Large intestine (tissue), 3 donors: Measurements from ENCODE around the gene SCN1A. TPM values are rescaled to one million over a fixed set of nuclear protein-coding genes. Genes with fewer than 3 reads are reported as not detected.
"Not testable (repeated sequence)": the region's sequence is repeated elsewhere in the genome, so short reads cannot be mapped to it uniquely, and the experiment has no call there.

Experiments
- DNase-seq, 2 donors: peaks; one replicate each; pipeline versions ENCODE4 v3.0.0 to v3.0.0-alpha.2; 2013
- H3K27ac ChIP-seq: one replicate; pipeline ENCODE4 v1.5.1; 2013; ENCODE audit warnings: low read length
- H3K27me3 ChIP-seq: 2 replicates; pipeline ENCODE4 v1.6.1; 2013; ENCODE audit warnings: low read length; ENCODE audit not compliant: control insufficient read depth, insufficient read depth
- H3K36me3 ChIP-seq: 2 replicates; pipeline ENCODE4 v1.6.1; 2013; ENCODE audit warnings: low read length; ENCODE audit not compliant: control insufficient read depth, insufficient read depth
- H3K4me1 ChIP-seq: one replicate; pipeline ENCODE4 v1.6.1; 2013; ENCODE audit warnings: low read length; ENCODE audit not compliant: control insufficient read depth, insufficient read depth
- H3K4me3 ChIP-seq: one replicate; pipeline ENCODE4 v1.5.1; 2013; ENCODE audit warnings: low read length
- H3K9me3 ChIP-seq: one replicate; pipeline ENCODE4 v1.6.1; 2013; ENCODE audit warnings: mild to moderate bottlenecking, low read depth, low read length, moderate library complexity; ENCODE audit not compliant: control insufficient read depth
- WGBS: methylation state at CpG from one replicate; pipeline ENCODE4 v1.1.5; 2013; ENCODE audit warnings: low lambda C conversion rate; ENCODE audit not compliant: insufficient coverage; 5-methylcytosine and 5-hydroxymethylcytosine counted together
- polyA plus RNA-seq: library from polyadenylated mRNA; unstranded; fragments of 120-200 nt; gene quantifications from one replicate; pipeline ENCODE4 v1.2.1, GENCODE V29; 2013

SCN1A gene
- polyA plus RNA-seq, 1 donor: 0.21 TPM

DNA sequence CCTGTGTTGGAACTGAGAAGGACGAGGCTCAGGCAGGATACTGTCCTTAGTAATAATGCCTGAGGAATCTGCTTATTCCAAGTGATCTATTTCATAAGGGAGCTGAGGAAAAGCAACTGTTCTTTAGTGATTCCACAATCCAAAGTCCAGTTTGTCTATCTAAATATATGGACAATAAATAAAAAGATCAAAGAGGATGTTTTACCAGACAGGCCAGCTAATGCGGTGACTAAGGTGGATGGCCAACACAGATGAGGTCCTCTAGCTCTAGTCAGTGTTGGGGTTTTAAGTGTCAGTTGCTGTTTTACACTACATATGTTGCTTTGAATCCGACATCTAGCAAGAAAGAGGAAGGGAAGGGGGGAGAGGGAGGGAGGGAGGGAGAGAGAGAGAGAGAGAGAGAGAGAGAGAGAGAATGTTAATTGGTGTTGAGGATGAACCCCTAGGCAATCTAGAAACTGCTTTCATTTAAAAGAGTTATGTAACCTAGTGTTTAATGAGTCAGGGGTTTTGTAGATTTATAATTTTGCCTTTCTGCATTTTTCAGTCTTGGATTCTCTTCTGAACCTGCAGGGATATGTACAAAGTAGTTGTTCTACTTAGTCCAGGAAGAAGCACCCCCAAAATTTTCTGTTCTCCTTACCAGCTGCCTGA is 27.0 kb upstream of the SCN1A start:
- no peak overlapping the region for H3K27ac ChIP-seq
- no peaks in the 10 kb centered on the region for H3K27me3 ChIP-seq
- H3K9me3 ChIP-seq: peaks cover 3% of the 10 kb centered on the region
- no peak overlapping the region for H3K4me3 ChIP-seq
- WGBS: 0% methylated on average over 1 of the region's 3 CpGs
- H3K4me1 ChIP-seq: no peaks in the 10 kb centered on the region
- no peaks in the 10 kb centered on the region for H3K36me3 ChIP-seq
- DNase-seq: no peak

DNA sequence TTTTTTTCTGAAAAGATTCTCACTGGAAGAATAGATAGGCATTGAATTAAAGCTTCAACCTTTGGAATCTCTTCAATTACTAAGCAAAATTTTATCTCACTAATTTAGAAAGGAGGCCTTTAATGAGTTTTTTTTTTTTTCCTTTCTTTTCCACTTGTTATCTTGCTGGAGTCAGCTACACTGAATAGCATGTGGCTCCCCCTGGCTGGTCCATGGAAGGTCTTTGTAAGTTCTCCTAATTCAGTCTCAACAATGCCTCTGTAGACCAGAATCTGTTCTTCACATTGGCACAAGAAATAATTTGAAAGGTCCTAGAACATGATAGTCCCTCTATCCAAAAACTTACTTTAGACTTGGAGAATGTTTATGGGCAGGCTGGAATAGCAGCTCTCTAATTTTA is 24.2 kb upstream of the SCN1A start:
- no peak overlapping the region for H3K27ac ChIP-seq
- H3K4me1 ChIP-seq: no peaks in the 10 kb centered on the region
- no peak overlapping the region for H3K4me3 ChIP-seq
- no peak for DNase-seq
- no peaks in the 10 kb centered on the region for H3K27me3 ChIP-seq
- H3K36me3 ChIP-seq: no peaks in the 10 kb centered on the region
- H3K9me3 ChIP-seq: peaks cover 3% of the 10 kb centered on the region

DNA sequence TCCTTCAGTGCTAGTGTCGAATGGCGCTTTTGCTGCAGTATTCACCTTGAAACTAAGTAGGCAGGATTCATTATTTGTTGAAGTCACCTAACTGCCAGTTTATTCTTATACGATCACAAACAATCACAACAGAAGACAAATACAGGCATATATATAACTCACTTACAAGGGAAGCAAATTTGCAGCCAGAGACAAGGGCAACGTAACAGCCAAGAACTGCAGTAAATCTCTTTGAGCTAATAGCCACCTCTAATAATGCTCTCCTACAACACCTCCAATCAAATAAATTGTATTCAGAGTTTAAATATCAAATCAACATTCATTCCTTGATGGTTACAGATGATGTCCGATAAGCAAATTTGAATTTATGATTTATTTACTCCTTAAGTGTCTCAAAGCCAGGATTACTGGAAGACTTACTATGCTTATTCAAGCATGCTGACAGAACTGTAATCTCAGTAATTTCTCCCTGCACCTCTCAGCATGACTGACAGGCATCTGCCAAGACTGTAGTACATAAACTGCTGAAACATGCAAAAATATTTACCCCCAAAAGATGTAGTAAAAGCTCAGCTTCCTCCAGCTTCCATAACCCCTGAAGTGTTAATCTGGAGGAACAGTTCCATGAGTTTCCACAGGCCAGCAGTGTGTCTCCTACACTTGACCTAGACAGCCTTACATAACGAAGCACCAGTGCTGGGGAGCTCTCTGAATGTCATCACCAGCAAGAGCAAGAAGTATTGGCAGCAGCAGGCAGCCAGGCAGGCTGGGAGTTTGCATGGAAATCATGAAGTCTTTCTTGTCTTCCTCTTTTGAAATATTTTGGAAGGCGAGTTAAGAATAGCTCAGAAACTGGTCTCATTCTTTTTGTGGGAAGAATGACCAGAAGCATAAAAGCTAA is 20.9 kb upstream of the SCN1A start:
- H3K4me3 ChIP-seq: no peak overlapping the region
- H3K4me1 ChIP-seq: no peaks in the 10 kb centered on the region
- H3K36me3 ChIP-seq: no peaks in the 10 kb centered on the region
- WGBS: 100% methylated on average over 1 of the region's 7 CpGs
- no peak for DNase-seq
- H3K27ac ChIP-seq: no peak overlapping the region
- no peaks in the 10 kb centered on the region for H3K9me3 ChIP-seq
- H3K27me3 ChIP-seq: no peaks in the 10 kb centered on the region

DNA sequence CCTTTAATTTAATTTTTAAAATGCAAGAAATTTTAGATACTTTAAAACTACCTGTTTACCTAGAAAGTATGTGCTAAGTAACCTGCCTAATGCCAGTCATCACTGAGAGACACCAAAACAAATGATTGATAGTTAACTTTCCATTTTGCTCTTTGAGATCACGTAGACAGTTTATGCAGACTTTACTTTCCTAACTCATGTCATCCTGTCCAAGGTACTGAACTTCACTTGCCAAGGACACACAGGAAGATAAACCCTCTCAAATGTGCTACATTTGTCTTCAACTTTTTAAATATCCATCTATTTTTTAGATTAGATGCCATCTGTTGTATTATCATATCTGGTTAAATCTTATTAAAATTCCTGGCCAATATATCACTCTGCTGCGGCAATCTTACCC is 20.1 kb upstream of the SCN1A start:
- Histone ChIP-seq H3K27ac (no peak overlapping the region), H3K9me3 (no peaks in the 10 kb centered on the region), H3K4me1 (no peaks in the 10 kb centered on the region), H3K27me3 (no peaks in the 10 kb centered on the region), H3K4me3 (no peak overlapping the region), H3K36me3 (no peaks in the 10 kb centered on the region)
- DNase-seq: no peak
- WGBS: no CpG with 5 or more reads among the region's 2 CpGs

DNA sequence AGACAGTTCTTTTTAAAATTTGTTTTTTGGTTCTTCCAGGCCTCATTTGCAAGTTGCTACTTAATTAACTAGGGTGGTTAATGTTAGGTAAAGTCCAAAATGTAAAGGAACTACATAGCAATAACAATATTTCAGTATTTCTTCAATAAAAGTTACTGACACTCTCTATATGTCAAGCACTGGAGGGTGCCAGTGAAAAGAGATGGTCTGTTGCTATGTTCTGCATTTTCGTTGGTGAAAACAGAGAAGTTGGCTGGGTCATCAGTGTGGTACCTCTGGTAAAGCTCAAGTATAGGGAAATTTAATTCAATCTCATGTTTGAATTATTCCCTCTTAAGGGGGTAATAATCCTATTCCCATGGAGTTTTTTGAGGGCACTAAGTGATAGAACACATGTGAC is 16.3 kb upstream of the SCN1A start:
- DNase-seq: no peak
- Histone ChIP-seq H3K27ac (no peak overlapping the region), H3K36me3 (no peaks in the 10 kb centered on the region), H3K4me3 (no peak overlapping the region), H3K27me3 (no peaks in the 10 kb centered on the region), H3K9me3 (no peaks in the 10 kb centered on the region), H3K4me1 (no peaks in the 10 kb centered on the region)
- no CpG with 5 or more reads among the region's 1 CpG for WGBS

DNA sequence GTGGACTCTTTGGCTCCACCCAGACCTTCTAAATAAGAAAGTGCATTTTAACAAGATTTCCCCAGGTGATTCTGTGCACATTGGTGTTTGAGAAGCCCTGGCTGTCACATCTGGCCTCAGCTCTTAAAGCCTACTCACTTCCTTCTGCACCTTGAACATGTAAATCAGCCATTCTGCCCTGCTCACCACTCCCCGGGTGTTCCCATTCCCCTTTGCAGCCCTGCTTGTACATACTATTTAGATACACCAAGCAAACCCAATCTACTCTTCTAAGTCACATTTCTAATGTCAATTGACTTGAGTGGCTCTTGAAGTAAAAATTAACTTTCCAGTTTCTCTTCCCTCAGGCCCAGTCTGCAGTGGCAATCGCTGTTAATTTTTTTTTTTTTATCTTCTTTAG is 13.1 kb upstream of the SCN1A start:
- no peak overlapping the region for H3K4me3 ChIP-seq
- WGBS: 50% methylated on average over 2 of the region's 2 CpGs
- H3K27ac ChIP-seq: no peak overlapping the region
- H3K9me3 ChIP-seq: no peaks in the 10 kb centered on the region
- H3K27me3 ChIP-seq: no peaks in the 10 kb centered on the region
- no peaks in the 10 kb centered on the region for H3K4me1 ChIP-seq
- no peaks in the 10 kb centered on the region for H3K36me3 ChIP-seq
- DNase-seq: no peak

DNA sequence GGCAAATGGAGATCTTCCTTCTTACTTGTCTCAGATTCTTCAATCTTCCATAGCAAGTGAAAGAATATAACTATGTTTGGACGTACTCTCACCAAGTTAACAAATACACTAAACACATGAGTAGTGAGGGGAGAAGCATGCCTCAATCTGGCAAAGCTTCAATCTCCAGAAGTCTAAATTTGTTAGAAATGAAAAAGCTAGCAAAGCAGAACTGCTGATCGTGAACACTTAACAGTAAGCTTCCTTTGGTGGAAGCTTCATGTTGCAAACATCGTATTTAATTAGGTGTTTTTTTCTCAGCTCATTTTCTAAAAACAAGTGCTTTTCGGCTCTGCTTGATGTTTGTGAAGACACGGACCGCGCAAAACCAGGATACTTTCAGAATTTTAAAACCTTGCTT is 12.7 kb upstream of the SCN1A start:
- Histone ChIP-seq H3K27me3 (no peaks in the 10 kb centered on the region), H3K27ac (no peak overlapping the region), H3K36me3 (no peaks in the 10 kb centered on the region), H3K4me1 (no peaks in the 10 kb centered on the region), H3K9me3 (no peaks in the 10 kb centered on the region), H3K4me3 (no peak overlapping the region)
- DNase-seq: no peak
- 62% methylated on average over 7 of the region's 7 CpGs for WGBS

DNA sequence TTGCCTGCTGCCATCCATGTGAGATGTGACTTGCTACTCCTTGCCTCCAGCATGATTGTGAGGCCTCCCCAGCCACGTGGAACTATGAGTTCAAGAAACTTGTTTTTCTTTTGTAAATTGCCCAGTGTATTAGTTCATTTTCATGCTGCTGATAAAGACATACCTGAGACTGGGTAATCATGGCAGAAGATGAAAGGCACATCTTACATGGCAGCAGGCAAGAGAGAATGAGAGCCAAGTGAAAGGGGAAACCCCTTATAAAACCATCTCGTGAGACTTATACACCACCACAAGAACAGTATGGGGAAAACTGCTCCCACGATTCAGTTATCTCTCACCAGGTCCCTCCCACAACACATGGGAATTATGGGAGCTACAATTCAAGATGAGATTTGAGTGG is 11.7 kb upstream of the SCN1A start:
- not testable (repeated sequence) for DNase-seq, H3K27me3 ChIP-seq

DNA sequence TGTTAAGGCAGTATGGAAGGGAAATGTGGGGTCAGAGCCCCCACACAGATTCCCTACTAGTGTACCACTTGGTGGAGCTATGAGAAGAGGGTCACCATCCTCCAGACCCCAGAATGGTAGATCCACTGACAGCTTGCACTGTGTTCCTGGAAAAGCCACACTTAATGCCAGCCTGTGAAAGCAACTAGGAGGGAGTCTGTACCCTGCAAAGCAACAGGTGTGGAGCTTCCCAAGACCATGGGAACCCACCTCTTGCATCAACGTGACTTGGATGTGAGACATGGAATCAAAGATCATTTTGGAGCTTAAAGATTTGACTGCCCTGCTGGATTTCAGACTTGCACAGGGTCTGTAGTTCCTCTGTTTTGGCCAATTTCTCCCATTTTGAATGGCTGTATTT is 10.8 kb upstream of the SCN1A start:
- H3K27me3 ChIP-seq: no peaks in the 10 kb centered on the region
- H3K4me1 ChIP-seq: no peaks in the 10 kb centered on the region
- H3K27ac ChIP-seq: no peak overlapping the region
- WGBS: no CpG with 5 or more reads among the region's 1 CpG
- no peaks in the 10 kb centered on the region for H3K36me3 ChIP-seq
- no peak for DNase-seq
- H3K4me3 ChIP-seq: no peak overlapping the region
- no peaks in the 10 kb centered on the region for H3K9me3 ChIP-seq

More for the DNA sequence above, 11.7 kb upstream of the SCN1A start:
- H3K9me3 ChIP-seq, H3K4me3 ChIP-seq, H3K4me1 ChIP-seq, H3K36me3 ChIP-seq, H3K27ac ChIP-seq: not testable (repeated sequence)
- 67% methylated on average over 1 of the region's 3 CpGs for WGBS

DNA sequence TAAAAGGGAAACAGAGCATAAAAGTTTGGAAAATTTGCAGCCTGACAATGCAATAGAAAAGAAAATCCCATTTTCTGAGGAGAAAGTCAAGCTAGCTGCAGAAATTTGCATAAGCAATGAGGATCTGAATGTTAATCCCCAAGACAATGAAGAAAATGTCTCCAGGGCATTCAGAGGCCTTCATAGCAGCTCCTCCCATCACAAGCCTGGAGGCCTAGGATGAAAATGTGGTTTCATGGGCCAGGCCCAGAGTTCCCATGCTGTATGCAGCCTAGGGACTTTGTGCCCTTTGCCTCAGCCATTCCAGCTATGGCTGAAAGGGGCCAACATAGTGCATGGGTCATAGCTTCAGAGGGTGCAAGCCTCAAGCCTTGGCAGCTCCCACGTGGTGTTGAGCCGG is 10.3 kb upstream of the SCN1A start:
- no CpG with 5 or more reads among the region's 2 CpGs for WGBS
- DNase-seq: no peak
- Histone ChIP-seq H3K4me1 (no peaks in the 10 kb centered on the region), H3K36me3 (no peaks in the 10 kb centered on the region), H3K27ac (no peak overlapping the region), H3K27me3 (no peaks in the 10 kb centered on the region), H3K9me3 (no peaks in the 10 kb centered on the region), H3K4me3 (no peak overlapping the region)

DNA sequence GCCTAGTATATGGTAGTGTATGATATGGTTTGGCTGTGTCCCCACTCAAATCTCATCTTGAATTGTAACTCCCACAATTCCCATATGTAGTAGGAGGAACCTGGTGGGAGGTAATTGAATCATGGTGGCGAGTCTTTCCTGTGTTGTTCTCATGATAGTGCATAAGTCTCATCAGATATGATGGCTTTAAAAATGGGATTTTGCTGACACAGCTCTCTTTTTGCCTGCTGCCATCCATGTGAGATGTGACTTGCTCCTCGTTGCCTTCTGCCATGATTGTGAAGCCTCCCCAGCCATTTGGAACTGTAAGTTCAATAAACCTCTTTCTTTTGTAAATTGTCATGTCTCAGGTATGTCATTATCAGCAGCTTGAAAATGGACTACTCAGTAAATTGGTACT is 9.5 kb upstream of the SCN1A start:
- no peaks in the 10 kb centered on the region for H3K4me1 ChIP-seq
- DNase-seq: no peak
- no peaks in the 10 kb centered on the region for H3K27me3 ChIP-seq
- no CpG with 5 or more reads among the region's 2 CpGs for WGBS
- H3K36me3 ChIP-seq: no peaks in the 10 kb centered on the region
- H3K27ac ChIP-seq: no peak overlapping the region
- no peak overlapping the region for H3K4me3 ChIP-seq
- no peaks in the 10 kb centered on the region for H3K9me3 ChIP-seq
